HepG2 (cell line): ENCODE measurements around the gene FOXK2. TPM values are rescaled to one million over a fixed set of nuclear protein-coding genes. Genes with fewer than 3 reads are reported as not detected.

Experiments
- BRD4 ChIP-seq: sonication (generic); formaldehyde crosslinking; IDR thresholded peaks from 2 replicates; pipeline ENCODE4 v1.4.0; 2020; ENCODE audit warnings: missing genetic modification reagents
- CBX5 ChIP-seq: sonication (generic); formaldehyde crosslinking; IDR thresholded peaks from 2 replicates; pipeline ENCODE4 v1.4.0; 2020; ENCODE audit warnings: missing genetic modification reagents, borderline replicate concordance
- DMTF1 ChIP-seq: sonication (generic); formaldehyde crosslinking; IDR thresholded peaks from 2 replicates; pipeline ENCODE4 v1.4.0; 2020; ENCODE audit warnings: mild to moderate bottlenecking, missing genetic modification reagents
- E2F5 ChIP-seq: sonication (generic); formaldehyde crosslinking; conservative IDR thresholded peaks from 2 replicates; pipeline ENCODE4 v1.4.0; 2020; ENCODE audit warnings: missing genetic modification reagents
- HOXA3 ChIP-seq: sonication (generic); formaldehyde crosslinking; IDR thresholded peaks from 2 replicates; pipeline ENCODE4 v1.5.0; 2020; ENCODE audit warnings: missing genetic modification reagents
- JUND ChIP-seq: sonication (generic); formaldehyde crosslinking; IDR thresholded peaks from 2 replicates; pipeline ENCODE4 v1.8.0; 2022; ENCODE audit warnings: mild to moderate bottlenecking, missing genetic modification reagents
- MAF1 ChIP-seq: sonication (generic); formaldehyde crosslinking; IDR thresholded peaks from 2 replicates; pipeline ENCODE4 v1.5.0; 2020; ENCODE audit warnings: missing genetic modification reagents, borderline replicate concordance
- MEF2D ChIP-seq: sonication (generic); formaldehyde crosslinking; IDR thresholded peaks from 2 replicates; pipeline ENCODE4 v1.5.1; 2020; ENCODE audit warnings: mild to moderate bottlenecking, missing genetic modification reagents
- MIXL1 ChIP-seq: IDR thresholded peaks from 2 replicates; pipeline ENCODE4 v1.6.1; 2016
- ONECUT2 ChIP-seq: sonication (generic); formaldehyde crosslinking; IDR thresholded peaks from 2 replicates; pipeline ENCODE4 v1.4.0; 2020; ENCODE audit warnings: missing genetic modification reagents
- PLRG1 ChIP-seq: fragments of 450-650 bp; conservative IDR thresholded peaks from 2 replicates; pipeline ENCODE4 v1.6.1; 2016
- POLR2AphosphoS5 ChIP-seq: IDR thresholded peaks from 2 replicates; pipeline ENCODE4 v1.6.1; 2012; ENCODE audit warnings: low read depth, low read length
- SIX1 ChIP-seq: sonication (generic); formaldehyde crosslinking; IDR thresholded peaks from 2 replicates; pipeline ENCODE4 v1.4.0; 2020; ENCODE audit warnings: missing genetic modification reagents, borderline replicate concordance
- SNAPC2 ChIP-seq: sonication (generic); formaldehyde crosslinking; IDR thresholded peaks from 2 replicates; pipeline ENCODE4 v1.8.1; 2022; ENCODE audit warnings: mild to moderate bottlenecking, missing genetic modification reagents
- SP4 ChIP-seq: sonication (generic); formaldehyde crosslinking; IDR thresholded peaks from 2 replicates; pipeline ENCODE4 v1.8.1; 2023; ENCODE audit warnings: mild to moderate bottlenecking, missing genetic modification reagents
- TAF15 ChIP-seq: fragments of 200-400 bp; formaldehyde crosslinking; IDR thresholded peaks from one replicate; pipeline ENCODE4 v1.6.1; 2018; ENCODE audit warnings: mild to moderate bottlenecking, low read depth, low read length; ENCODE audit not compliant: poor library complexity, severe bottlenecking
- TEAD3 ChIP-seq: optimal IDR thresholded peaks from 2 replicates; pipeline ENCODE3; 2016; ENCODE audit warnings: borderline replicate concordance
- TOE1 ChIP-seq: sonication (generic); formaldehyde crosslinking; IDR thresholded peaks from 2 replicates; pipeline ENCODE4 v1.4.0; 2020; ENCODE audit warnings: mild to moderate bottlenecking, missing genetic modification reagents
- XRCC5 ChIP-seq: fragments of 200-400 bp; formaldehyde crosslinking; optimal IDR thresholded peaks from 2 replicates; pipeline ENCODE3; 2017; ENCODE audit warnings: mild to moderate bottlenecking, low read length
- ZMYM2 ChIP-seq: sonication (generic); formaldehyde crosslinking; IDR thresholded peaks from 2 replicates; pipeline ENCODE4 v1.8.0; 2022; ENCODE audit warnings: mild to moderate bottlenecking, missing genetic modification reagents
- ZNF3 ChIP-seq: IDR thresholded peaks from 2 replicates; pipeline ENCODE4 v1.7.0; 2017; ENCODE audit warnings: inconsistent platforms
- ZNF549 ChIP-seq: sonication (generic); formaldehyde crosslinking; IDR thresholded peaks from 2 replicates; pipeline ENCODE4 v1.5.0; 2020; ENCODE audit warnings: missing genetic modification reagents
- ZNF556 ChIP-seq: sonication (generic); formaldehyde crosslinking; IDR thresholded peaks from 2 replicates; pipeline ENCODE4 v1.4.0; 2020; ENCODE audit warnings: mild to moderate bottlenecking, missing genetic modification reagents, borderline replicate concordance
- ZNF614 ChIP-seq: IDR thresholded peaks from 2 replicates; pipeline ENCODE4 v1.6.1; 2018; ENCODE audit warnings: missing biosample characterization, missing genetic modification reagents, inconsistent platforms, borderline replicate concordance
- ZNF615 ChIP-seq: sonication (generic); formaldehyde crosslinking; IDR thresholded peaks from 2 replicates; pipeline ENCODE4 v1.5.0; 2020; ENCODE audit warnings: mild to moderate bottlenecking, missing genetic modification reagents, borderline replicate concordance
- ZNF720 ChIP-seq: sonication (generic); formaldehyde crosslinking; IDR thresholded peaks from 2 replicates; pipeline ENCODE4 v1.4.0; 2020; ENCODE audit warnings: missing genetic modification reagents
- ZNF850 ChIP-seq: sonication (generic); formaldehyde crosslinking; conservative IDR thresholded peaks from 2 replicates; pipeline ENCODE4 v1.9.0; 2021; ENCODE audit warnings: mild to moderate bottlenecking, missing genetic modification reagents
- polyA plus RNA-seq, 8 experiments: library from polyadenylated mRNA; depleted of rRNA in 3 of 8; stranded (reverse) in 7 of 8; unstranded in 1 of 8; fragments of >200 nt; fragmentation: Illumina TruSeq in 4 of 8; extraction: Trizol in 4 of 8; gene quantifications; 2 replicates each; pipeline versions ENCODE4 v1.2.1 to v1.2.3, GENCODE V29; 2011 to 2016; ENCODE audit warnings: low read depth in 4 of 8, missing spikeins in 1 of 8, mixed read lengths in 1 of 8; ENCODE audit not compliant: insufficient read depth in 1 of 8
- total RNA-seq, 5 experiments: library from RNA; depleted of rRNA; stranded (reverse); fragments of >200 nt; fragmentation: Illumina TruSeq; extraction: Trizol; gene quantifications; 2 replicates each; pipeline ENCODE4 v1.2.3, GENCODE V29; 2016; ENCODE audit warnings: low read depth in 1 of 5
- TF ChIP-seq, protein P1 (sequence below): sonication (generic); formaldehyde crosslinking; IDR thresholded peaks from 2 replicates; pipeline ENCODE4 v1.4.0; 2020; ENCODE audit warnings: missing genetic modification reagents

The FOXK2 gene
- total and polyA plus RNA-seq, 2 of the 13 experiments (the other 11 are each of a cell fraction or from before 2014, with no cell fraction given) = 67.1 to 67.2 TPM

GRCh38 chr17:82518826-82519810 lies at the start of gene FOXK2 (continued):
- TF ChIP-seq MIXL1 (CRISPR knock-in tag) = no peak
- peak; percentile 40; the same call in 1 of the 2 replicates for TF ChIP-seq POLR2AphosphoS5
- TF ChIP-seq TEAD3 (CRISPR knock-in tag) = peak; percentile 18
- no peak for TF ChIP-seq JUND (CRISPR knock-in tag)
- no peak for TF ChIP-seq PLRG1
- peak; percentile 56; the same call in 1 of the 2 replicates for TF ChIP-seq E2F5 (CRISPR knock-in tag)
- no peak for TF ChIP-seq ZNF850 (CRISPR knock-in tag)
- TF ChIP-seq XRCC5 = peak; percentile 71
- TF ChIP-seq ZNF3 = no peak
- no peak for TF ChIP-seq ONECUT2 (CRISPR knock-in tag)
- no peak for TF ChIP-seq DMTF1
- TF ChIP-seq CBX5 (CRISPR knock-in tag) = no peak; the same call in 1 of the 2 replicates
- TF ChIP-seq, protein P1, sequence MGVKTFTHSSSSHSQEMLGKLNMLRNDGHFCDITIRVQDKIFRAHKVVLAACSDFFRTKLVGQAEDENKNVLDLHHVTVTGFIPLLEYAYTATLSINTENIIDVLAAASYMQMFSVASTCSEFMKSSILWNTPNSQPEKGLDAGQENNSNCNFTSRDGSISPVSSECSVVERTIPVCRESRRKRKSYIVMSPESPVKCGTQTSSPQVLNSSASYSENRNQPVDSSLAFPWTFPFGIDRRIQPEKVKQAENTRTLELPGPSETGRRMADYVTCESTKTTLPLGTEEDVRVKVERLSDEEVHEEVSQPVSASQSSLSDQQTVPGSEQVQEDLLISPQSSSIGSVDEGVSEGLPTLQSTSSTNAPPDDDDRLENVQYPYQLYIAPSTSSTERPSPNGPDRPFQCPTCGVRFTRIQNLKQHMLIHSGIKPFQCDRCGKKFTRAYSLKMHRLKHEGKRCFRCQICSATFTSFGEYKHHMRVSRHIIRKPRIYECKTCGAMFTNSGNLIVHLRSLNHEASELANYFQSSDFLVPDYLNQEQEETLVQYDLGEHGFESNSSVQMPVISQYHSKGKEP (CRISPR knock-in tag) = no peak
- TF ChIP-seq ZNF720 (CRISPR knock-in tag) = no peak
- no peak for TF ChIP-seq MAF1
- TF ChIP-seq TAF15 = no peak
- no peak for TF ChIP-seq ZNF614 (CRISPR knock-in tag)
- peak; percentile 74; the same call in 1 of the 2 replicates for TF ChIP-seq BRD4 (CRISPR knock-in tag)
- 0 out of 2 replicates have a peak, but pooled peaks have one; percentile 36 for TF ChIP-seq SIX1
- TF ChIP-seq SNAPC2 (CRISPR knock-in tag) = no peak
- no peak for TF ChIP-seq TOE1 (CRISPR knock-in tag)
- peak; percentile 90 for TF ChIP-seq HOXA3 (CRISPR knock-in tag)
- TF ChIP-seq ZNF615 (CRISPR knock-in tag) = no peak
- peak; percentile 96 for TF ChIP-seq ZMYM2 (CRISPR knock-in tag)
- TF ChIP-seq ZNF556 (CRISPR knock-in tag) = peak; percentile 75; the same call in 1 of the 2 replicates
- TF ChIP-seq SP4 (CRISPR knock-in tag) = peak; percentile 90
- 0 out of 2 replicates have a peak, but pooled peaks have one; percentile 27 for TF ChIP-seq ZNF549 (CRISPR knock-in tag)
- TF ChIP-seq MEF2D = no peak
